NCI-H128 (cell line): ENCODE data around the gene BBS12.
"Not testable (repeated sequence)": the region's sequence is repeated elsewhere in the genome, so short reads cannot be mapped to it uniquely, and the experiment has no call there.

ENCODE experiments used
- DNase-seq: peaks from one replicate; lab custom pipeline; 2025; ENCODE audit not compliant: unreplicated experiment; lab: John Stamatoyannopoulos, UW

The BBS12 gene

DNA sequence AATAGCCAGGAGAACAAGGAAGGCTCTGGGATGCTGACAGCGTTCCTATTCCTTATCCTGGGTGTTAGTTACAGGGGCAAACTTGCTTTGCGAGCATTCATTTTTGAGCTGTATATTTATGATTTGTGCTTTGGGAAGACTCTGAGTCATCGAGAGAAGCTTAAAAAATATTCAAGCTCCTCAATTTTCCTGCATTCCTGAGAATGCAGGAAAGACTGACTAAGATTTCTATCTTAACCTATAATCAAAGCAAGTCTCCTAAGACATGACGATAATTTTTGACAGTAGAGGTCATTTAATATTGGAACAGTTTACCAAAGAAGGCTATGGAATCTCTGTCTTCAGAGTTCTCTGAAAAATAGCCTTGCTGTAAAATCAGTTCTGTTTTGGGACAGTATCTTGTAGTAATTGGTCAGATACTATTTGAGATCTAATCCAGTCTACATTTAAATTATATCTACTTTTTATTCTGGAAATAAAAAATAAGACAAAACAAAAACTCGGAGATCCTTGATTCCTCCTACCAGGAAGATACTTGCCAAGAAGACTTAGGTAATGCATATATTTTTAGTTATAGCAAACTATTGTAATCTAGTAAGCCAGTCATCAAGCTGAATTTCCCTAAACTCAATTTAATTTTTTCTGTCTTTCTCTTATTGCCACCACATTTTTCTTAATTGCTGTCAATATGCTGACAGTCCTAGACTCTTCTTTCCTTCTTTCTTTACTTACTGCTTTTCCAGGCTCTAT, 31.7 kb downstream of the BBS12 start:
- DNase-seq, result no peak

DNA sequence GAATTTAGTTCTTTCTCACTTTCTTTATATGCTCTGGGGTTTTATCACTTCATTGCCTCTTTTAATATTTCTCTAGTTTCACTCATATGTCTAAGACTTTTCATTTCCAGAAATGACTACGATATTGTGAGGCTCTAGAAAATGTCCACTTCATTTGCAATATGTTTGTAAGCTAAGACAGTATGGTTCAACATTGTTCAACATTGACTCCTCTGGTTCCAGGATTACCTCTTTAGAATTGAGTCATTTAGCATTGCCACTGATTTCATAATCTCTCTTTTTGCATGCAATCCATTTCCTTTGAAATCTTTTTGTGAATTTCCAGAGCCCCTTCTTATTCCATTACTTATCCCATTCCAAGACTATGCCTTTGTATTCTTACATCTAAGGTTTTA, 32.3 kb downstream of the BBS12 start:
- DNase-seq, result no peak

DNA sequence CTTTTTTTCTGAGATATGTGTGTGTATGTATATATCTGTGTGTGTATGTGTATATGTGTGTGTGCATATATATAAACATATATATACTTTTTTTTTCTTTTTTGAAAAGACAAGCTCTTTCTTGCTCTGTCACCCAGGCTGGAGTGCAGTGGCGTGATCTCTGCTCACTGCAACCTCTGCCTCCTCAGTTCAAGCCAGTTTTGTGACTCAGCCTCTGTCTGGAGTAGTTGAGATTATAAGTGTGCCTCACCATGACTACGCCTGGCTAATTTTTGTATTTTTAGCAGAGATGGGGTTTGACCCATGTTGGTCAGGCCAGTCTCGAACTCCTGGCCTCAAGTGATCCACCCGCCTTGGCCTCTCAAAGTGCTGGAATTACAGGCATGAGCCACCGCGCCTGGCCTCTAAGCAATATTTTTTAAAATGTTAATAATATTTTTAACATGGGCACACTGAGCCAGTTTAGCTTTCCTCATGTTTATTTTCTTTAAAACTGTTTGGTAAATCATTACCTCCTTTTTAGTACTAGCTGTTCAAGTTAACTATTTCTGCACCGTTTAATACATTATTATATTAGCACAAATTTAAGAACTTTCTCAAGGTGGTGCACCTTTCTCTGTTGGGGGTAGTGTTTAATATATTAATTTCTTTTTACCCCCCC, 33.3 kb downstream of the BBS12 start:
- DNase-seq, result no peak

DNA sequence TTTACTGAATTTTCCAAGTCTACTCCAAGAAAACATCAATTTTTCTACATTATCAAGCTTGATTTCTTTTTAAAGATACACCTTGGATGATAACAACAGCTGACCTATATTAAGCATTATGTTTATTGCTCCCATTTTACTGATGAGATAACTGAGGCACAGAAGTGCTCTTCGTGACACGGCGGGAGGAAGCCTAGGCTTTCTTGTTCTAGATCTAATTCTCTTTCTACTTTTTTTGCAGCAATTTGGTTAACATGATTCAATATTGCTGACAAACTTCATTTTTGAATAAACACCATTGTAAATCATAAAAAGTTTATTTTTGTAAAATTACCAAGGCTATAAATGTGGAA, 33.8 kb downstream of the BBS12 start:
- no peak for DNase-seq

DNA sequence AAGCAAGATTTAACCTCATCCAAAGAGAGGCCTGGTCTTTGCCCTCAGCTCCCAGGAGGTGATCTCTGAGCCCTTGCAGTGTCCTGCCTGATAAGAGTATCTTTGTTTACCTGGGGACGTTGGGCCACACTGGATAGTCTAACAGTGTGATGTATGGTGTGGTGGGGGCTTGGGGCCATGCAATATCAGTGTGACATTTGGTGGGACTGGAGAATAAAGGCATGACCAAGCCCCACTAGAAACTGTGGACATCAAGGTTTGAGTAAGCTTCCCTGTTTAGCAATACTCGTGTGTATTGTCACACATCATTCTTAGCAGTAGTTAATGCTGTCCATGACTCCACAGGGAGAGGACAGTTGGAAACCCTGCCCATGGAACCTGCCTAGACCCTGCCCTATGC, 34.4 kb downstream of the BBS12 start:
- DNase-seq, result no peak

DNA sequence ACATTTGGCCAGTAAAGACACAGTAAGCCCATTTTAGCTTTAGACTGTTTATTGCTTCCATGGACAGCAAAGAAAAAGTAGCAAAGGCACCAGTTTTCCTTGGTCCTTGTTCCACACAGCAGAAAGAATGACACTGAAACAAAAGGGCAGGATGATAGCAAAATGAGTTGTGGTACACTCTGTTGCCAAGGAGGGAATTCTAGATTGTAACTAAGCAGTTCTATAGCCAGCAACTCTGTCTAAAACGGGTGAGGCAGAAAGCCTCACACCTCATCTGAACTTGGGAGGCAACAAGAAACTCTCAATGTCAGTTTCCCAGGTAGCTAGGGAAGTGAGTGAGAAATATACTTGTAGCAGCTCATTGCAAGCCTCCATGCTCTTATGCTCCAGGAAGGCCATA, 39.2 kb downstream of the BBS12 start:
- no peak for DNase-seq

DNA sequence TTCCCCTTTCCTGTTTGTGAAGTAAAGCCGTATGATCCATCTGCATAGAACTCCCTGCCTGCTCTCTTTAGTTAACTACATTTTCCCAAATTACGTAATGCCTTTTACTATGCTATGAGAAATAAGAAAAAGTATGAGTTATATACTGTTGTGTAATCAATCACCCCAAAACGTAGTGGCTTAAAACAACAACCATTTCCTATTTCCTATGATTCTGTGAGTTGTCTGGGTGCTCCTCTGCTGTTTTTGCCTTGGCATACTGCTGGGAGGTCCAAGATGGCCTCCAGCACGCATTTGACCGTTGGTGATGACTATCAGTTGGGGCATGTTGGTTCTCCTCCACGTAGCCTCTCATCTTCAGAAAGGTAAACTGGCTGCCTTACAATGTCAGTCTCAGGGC, 39.8 kb downstream of the BBS12 start:
- no peak for DNase-seq

DNA sequence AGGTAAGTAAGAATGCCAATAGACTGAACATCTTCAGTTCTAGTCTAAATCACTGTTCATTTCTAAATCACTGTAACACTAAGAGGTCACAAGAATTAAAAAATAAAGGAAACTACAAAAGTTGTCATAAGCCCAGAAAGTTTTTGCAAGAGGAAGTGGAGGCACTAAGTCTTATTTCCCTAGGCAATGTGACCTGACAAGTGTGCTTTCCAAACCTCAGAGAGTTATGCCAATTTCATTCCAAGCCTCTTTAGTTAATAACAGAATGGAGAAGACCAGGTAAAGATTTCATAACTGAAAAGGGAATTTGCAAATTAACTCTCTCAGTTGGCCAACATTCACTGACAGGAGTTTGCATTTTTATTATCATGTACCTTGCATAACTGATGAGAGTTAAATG, 40.5 kb downstream of the BBS12 start:
- no peak for DNase-seq

DNA sequence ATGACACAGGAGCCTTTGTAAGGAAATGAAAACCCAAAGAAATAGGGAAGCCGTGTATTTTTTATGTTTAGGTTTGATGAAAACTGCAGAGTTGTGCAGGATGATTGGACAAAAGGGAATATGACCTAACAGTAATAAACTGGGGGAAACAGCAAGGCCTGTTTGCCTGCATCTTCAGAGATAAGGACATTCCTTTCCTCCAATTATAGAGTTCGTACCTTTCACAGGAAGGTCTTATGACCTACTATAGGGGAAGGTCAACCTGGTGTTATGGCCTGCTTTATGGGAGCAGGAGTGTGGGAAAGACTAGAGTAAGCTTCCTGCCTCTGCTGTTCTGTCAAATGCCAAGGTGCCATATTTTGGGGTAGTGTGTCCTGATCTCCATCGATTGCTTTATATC, 42.5 kb downstream of the BBS12 start:
- no peak for DNase-seq

DNA sequence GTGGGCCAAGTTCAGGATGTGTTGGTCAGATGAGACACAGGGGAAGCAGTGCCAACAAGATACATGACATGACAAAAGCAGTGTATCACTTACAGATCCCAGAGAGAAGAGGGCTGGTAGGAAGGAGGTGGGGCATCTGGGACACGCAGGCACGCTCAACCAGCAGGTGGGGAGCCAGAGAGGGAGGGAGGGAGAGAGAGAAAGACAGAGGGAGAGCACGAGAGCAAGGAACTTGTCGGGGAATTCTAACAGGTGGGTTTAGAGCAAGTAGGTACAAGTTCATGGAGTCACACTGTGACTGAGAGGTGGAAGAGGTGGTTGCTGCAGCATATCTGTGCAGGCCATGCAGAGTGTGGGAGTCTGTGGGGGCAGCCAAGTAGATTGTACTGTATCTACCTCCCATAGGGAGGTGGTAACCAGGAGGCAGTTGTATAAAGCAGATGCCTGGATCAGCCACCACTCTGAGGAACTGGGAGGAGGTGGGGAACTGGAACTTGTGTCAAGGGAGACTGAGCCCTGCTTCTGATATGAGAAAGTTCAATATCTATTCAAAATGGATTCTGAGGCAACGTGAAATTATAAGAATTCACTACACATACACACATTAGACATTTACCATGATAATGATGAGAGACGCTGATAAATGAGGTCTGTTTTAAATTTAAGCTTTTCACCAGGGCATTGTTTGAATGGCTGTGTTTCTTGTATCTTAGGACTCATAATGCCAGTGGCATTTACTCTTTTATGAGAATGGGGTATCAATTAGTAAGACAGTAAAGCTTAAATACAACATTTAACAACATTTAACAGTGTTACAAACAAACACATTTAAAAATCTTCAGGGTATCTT, 43.7 kb downstream of the BBS12 start:
- DNase-seq, result no peak

DNA sequence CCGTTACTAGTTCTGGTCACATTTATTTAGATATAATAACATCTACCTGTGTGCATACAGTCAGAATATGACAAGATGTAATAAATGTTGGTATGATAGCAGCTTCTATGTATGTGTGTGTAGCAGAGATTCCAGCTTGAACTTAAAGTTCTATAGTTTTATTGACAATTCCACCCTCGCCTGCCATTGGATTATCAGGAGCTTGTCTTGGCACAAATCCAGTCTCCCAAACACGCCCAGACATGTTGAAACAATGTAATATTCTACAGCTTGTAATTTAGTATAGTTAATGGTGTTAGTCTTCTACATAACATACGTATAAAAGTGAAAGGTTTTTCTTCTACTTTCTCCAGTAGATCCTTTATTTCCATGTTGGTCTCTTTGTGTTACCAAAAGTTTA, 44.4 kb downstream of the BBS12 start:
- DNase-seq, result no peak

DNA sequence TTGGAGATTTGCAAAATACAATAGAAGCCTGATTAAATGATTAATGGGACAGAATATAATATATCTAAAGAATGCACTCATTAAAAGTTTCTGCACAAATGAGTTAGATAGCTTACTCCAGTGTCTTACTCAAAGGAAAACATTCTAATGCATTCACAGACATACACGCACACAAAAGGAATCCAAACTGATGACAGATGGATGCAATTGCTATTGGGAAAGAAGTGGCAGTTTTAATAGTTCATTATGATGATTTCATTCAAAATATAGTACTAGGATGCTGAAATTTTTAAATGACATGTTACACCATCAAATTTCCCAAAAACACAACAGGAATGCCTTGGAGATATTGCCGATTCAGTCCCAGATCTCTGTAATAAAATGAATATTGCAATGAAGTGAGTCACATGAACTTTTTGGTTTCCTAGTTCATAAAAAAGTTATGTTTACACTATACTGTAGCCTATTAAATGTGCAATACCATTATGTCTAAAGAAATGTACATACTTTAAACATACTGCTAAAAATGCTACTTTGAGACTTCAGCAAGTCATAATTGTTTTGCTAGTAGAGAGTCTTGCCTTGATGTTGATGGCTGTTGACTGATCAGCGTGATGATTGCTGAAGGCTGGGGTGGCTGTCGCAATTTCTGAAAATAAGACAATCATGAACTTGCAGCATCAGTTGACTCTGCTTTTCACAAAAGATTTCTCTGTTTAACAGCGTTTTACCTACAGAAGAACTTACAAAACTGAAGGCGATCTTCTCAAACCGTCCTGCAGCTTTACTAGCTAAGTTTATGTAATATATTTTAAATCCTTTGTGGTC, 45.6 kb downstream of the BBS12 start:
- no peak for DNase-seq

DNA sequence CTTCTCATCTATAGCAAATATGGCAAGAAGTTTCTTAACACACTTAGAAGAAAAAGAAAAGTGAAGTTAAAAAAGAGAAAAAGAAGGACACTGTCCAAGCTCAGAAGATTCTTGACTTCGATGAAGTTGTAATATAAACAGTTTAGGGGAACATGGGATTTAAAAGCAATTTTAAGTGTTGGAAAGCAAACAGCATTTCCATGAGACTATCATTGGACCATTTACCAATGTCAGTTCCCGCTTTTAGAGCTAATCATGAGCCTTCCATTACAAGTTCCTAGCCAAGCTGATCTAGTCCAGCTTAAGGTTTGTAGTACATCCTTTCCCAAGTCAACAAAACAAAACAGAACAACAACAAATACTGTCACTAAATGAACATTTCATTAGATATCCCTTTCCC, 49.0 kb downstream of the BBS12 start:
- no peak for DNase-seq

DNA sequence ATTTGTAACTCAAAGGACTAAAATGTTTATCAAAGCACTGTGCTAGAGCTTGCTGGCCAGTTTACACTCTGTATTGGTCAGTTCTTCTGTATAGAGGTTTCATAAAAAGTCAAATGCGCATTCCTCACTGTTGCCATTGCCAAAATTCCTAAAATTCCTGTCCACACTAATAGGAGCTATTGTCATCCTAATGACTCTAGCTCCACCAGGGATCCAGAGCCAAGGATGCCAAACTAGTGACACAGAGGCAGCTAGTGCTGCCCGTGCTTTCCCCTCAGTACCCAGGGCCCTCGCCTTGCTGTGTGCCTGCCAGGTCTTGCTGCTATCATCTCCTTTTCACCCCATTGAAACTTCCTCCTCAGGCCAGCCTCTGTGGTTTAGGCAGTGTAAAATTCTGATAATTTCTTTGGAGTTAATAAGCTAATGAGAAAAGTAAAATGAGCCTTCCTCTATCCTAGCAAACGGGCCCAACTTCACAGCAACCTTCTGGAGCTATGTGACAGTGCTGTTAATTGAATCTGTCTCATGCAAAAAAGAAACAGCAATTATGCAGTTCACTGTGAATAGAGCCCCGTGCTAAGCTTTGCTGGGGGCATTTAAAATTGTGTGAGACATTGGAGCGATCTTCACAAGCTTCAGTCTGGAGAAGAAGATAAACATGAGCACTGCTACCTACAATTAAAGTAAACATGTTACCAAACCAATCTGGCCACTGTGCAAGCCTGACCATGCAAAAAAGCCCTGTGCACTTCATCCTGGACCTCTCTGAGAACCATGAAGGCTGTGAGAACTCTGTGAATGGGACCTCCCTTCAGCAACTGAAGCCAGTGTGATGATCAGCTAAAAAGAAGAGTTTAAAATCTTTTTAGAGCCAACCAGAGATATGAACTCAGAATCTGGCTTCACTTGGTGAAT, 51.1 kb downstream of the BBS12 start:
- no peak for DNase-seq

DNA sequence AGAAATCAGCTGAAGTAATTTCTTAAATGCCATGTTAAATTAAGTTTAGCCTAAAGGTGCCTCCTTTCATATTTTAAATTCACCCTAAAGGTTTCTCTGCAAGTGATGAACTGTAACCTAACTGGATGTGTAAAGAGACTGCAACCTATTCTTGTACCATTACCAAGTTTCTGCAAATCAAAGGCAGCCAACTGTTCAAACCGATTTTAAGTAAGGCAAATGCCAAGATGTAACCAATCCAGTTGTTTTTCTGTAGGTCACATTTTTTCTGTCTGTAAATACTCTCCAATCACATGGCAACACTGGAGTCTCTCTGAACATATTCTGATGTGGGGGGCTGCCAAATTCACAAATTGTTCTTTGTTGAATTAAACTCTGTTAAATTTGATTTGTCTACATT, 51.8 kb downstream of the BBS12 start:
- no peak for DNase-seq

DNA sequence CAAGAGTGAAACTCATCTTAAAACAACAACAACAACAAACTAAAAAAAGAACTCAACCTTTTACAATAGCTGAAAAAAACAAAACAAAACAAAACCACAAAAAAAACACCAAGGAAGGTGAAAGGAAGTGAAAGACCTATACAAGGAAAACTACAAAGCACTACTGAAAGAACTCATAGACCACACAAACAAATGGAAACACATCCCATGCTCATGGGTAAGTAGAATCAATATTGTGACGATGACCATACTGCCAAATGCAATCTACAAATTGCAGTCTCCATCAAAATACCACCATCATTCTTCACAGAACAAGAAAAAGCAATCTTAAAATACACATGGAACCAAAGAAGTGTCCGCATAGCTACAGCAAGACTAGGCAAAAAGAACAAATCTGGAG, 52.6 kb downstream of the BBS12 start:
- DNase-seq, result no peak

DNA sequence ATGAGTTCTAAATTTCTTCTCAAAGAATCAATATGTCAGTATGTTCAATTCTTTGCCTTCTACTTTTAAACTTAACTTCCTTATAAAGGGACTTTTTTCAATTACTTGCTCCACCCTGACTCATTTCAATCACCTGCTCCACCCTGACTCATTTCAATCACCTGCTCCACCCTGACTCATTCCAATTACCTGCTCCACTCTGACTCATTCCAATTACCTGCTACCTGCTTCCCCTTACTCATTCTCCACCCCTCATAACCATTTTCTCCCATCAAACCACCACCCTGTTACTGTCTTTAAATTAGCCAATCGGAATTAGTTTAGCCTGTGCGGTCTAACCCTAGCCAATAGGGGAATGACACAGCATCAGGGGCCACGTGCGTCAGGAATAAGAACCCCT, 53.8 kb downstream of the BBS12 start:
- DNase-seq, result not testable (repeated sequence)

DNA sequence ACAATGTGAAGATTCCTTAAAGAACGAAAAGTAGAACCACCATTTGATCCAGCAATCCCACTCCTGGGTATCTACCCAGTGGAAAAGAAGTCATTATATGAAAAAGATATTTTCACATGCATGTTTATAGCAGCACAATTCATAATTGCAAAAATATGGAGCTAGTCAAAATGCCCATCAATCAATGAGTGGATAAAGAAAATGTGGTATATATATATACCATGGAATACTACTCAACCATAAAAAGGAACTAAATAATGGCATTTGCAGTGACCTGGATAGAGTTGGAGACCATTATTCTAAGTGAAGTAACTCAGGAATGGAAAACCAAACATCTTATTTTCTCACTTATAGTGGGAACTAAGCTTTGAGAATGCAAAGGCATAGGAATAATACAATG, 54.4 kb downstream of the BBS12 start:
- not testable (repeated sequence) for DNase-seq

DNA sequence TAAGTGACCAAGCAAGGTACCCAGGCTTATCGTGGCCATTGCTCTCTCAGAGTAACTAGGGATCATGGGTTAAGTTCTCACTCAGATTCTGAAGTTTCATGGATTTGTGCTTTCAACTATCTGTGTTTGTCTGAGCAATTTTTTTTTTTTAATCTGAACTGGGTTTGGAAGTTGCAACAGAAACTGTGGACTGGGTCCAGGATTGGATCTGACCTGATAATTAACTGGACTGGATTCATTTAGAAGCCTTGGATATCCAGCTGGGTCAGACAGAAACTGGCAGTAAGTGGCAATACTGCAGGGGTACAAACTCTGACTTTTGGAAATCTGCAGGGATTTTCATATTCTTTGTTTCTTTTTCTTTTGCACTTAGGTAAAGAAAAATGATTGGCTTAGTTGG, 55.4 kb downstream of the BBS12 start:
- DNase-seq, result no peak

DNA sequence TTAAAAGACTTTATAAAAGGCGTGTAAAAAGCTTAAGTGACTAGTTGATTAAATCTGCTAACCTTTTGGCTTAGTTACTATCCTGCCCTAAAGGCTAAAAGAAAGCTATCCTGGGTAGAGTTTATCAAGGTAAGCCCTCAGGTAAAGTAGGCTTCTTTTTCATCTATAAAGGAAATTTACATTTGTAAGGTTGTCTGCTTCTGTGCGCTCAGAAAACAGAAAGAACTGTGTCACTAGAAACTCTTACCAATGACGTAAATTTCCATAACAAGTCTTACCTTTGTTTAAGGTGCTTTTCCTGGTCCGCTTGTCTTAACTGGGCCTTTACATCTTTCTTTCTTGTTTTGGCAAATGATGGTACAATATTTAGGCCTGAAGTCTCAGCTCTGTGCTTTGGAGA, 56.4 kb downstream of the BBS12 start:
- no peak for DNase-seq
